GM13976 (cell line): ENCODE measurements around the gene NTRK3.

Source experiments
- DNase-seq: peaks from one replicate; pipeline ENCODE4 v3.0.0; 2012; ENCODE audit warnings: low spot score
- CTCF ChIP-seq: IDR thresholded peaks from 2 replicates; pipeline ENCODE4 v1.5.1; 2012; ENCODE audit warnings: borderline replicate concordance, mild to moderate bottlenecking; ENCODE audit not compliant: insufficient read depth; ENCODE audit errors: extremely low read depth, missing control alignments, control extremely low read depth
- in situ Hi-C: fragments of 300-500 bp; cut with MboI; formaldehyde crosslinking; loops from one replicate; pipeline ENCODE4 v1.12.0; 2022; ENCODE audit warnings: low sequenced_read_pairs, mixed read lengths, inconsistent platforms; ENCODE audit not compliant: unreplicated experiment

Gene NTRK3

GRCh38 chr15:88108477-88108876 is 148.1 kb downstream of the NTRK3 start:
- no peak for DNase-seq
- in situ Hi-C loops: no loop called here
- no peak for TF ChIP-seq CTCF

- TF ChIP-seq CTCF: no peak
- no peak for DNase-seq
- in situ Hi-C loops: no loop called here
Observed at GRCh38 chr15:88106074-88106473, 150.5 kb downstream of the NTRK3 start.

GRCh38 chr15:88104357-88104756 is 152.2 kb downstream of the NTRK3 start:
- in situ Hi-C loops: no loop called here
- no peak for TF ChIP-seq CTCF
- DNase-seq: no peak

- in situ Hi-C loops: no loop called here
- DNase-seq: no peak
- no peak for TF ChIP-seq CTCF
Observed at GRCh38 chr15:88100181-88100580, 156.4 kb downstream of the NTRK3 start.

GRCh38 chr15:88098361-88098760 is 158.2 kb downstream of the NTRK3 start:
- in situ Hi-C loops: no loop called here
- no peak for DNase-seq
- no peak for TF ChIP-seq CTCF

GRCh38 chr15:88091444-88092016 is 165.0 kb downstream of the NTRK3 start:
- TF ChIP-seq CTCF: no peak
- in situ Hi-C loops: no loop called here
- no peak for DNase-seq
